Right lobe of liver (tissue), 6 donors: ENCODE results near the gene STK16. TPM values are rescaled to one million over a fixed set of nuclear protein-coding genes. Genes with fewer than 3 reads are reported as not detected.

Experiments
- ATAC-seq, 4 donors: fragments of 200-7000 bp; cut with Tn5 transposase; one replicate each; pipeline ENCODE4 v1.9.1; 2020; ENCODE audit warnings: mild to moderate bottlenecking in 4 of 4, moderate library complexity in 4 of 4
- DNase-seq, 3 donors: peaks; one replicate each; pipeline ENCODE4 v3.0.0-alpha.2; 2020
- H3K27ac ChIP-seq, 3 donors: fragments of 200-600 bp; one replicate each; pipeline ENCODE4 v1.8.0; 2022
- H3K27me3 ChIP-seq, 2 donors: fragments of 200-600 bp; one replicate each; pipeline ENCODE4 v1.8.0; 2022
- H3K36me3 ChIP-seq, 4 donors: fragments of 200-600 bp; sonication (generic) in 1 of 4; one replicate each; pipeline versions ENCODE4 v1.5.1 to v1.8.0; 2017 to 2022; ENCODE audit warnings: control low read depth in 1 of 4
- H3K4me1 ChIP-seq, 4 donors: fragments of 200-600 bp; sonication (generic) in 1 of 4; one replicate each; pipeline versions ENCODE4 v1.5.1 to v1.8.0; 2017 to 2022; ENCODE audit warnings: control low read depth in 1 of 4
- H3K4me3 ChIP-seq, 3 donors: fragments of 200-600 bp; one replicate each; pipeline ENCODE4 v1.8.0; 2022
- H3K9me3 ChIP-seq, 4 donors: fragments of 200-600 bp; sonication (generic) in 1 of 4; one replicate each; pipeline versions ENCODE4 v1.5.1 to v1.8.0; 2017 to 2022; ENCODE audit warnings: control low read depth in 1 of 4
- CTCF ChIP-seq, 4 donors: fragments of 200-600 bp in 3 of 4; fragments of 450-650 bp in 1 of 4; IDR thresholded peaks; one replicate each; pipeline versions ENCODE4 v1.5.1 to v1.8.0; 2016 to 2022; ENCODE audit warnings: antibody characterized with exemption in 4 of 4, mild to moderate bottlenecking in 2 of 4
- POLR2A ChIP-seq: fragments of 450-650 bp; IDR thresholded peaks from one replicate; pipeline ENCODE4 v1.6.1; 2017; ENCODE audit warnings: antibody characterized with exemption, mild to moderate bottlenecking
- WGBS: methylation state at CpG from one replicate; pipeline ENCODE4 v1.1.6; 2018; ENCODE audit warnings: low coverage, low lambda C conversion rate; ENCODE audit not compliant: insufficient coverage; ENCODE audit errors: missing lambda C conversion rate; 5-methylcytosine and 5-hydroxymethylcytosine counted together
- intact Hi-C, 2 donors: fragments of 100-400 bp; cut with DNase I; formaldehyde crosslinking; loops; one replicate each; pipeline versions ENCODE4 v1.11.2 to v1.14.1; 2022
- total RNA-seq, 6 experiments: library from RNA; depleted of rRNA in 2 of 6; stranded (reverse); fragments of >200 nt in 2 of 6; fragmentation: NEBNext Ultra II Directional in 3 of 6; extraction: Animal tissue kit (Norgen Biotek cat#: 25700) in 3 of 6; gene quantifications; one replicate each; pipeline versions ENCODE4 v1.1.0 to v1.2.4, GENCODE V29; 2016 to 2023
- donor health status: DM: no; HTN: yes; CAD: no.
- donor health status: DM: no; HTN: no; CAD: no.
- donor health status: DM: no; HTN: no; CAD: no.
- donor health status: DM: no; HTN: yes; CAD: no.
- donor health status: DM: no; HTN: yes; CAD: no.

The STK16 gene
- total RNA-seq, 6 experiments from 2014 or later: 17.7 to 28.1 (median 21.9) TPM

- Histone ChIP-seq H3K4me3 (no peak overlapping the region), H3K36me3 (no peaks in the 10 kb centered on the region), H3K4me1 (peaks cover 0 to 2% (median 0%) of the 10 kb centered on the region in 4 donors), H3K9me3 (no peaks in the 10 kb centered on the region), H3K27me3 (no peaks in the 10 kb centered on the region), H3K27ac (no peak overlapping the region)
- no peak for TF ChIP-seq POLR2A
- no peak for TF ChIP-seq CTCF (IDR thresholded peaks at IDR 0.05)
- DNase-seq (no peak), ATAC-seq (no peak)
- WGBS: 73% methylated on average over 6 of the region's 9 CpGs
- intact Hi-C loops: loop anchor here in 1 of 2 donors (10.0 kb wide), 2 partner anchors 68 to 268 kb away; partner anchors contain the start of genes ANKZF1 and ATG9A
Observed at GRCh38 chr2:219292616-219293015, 47.3 kb downstream of the STK16 start.

GRCh38 chr2:219293736-219294231 is 48.5 kb downstream of the STK16 start:
- DNase-seq (no peak), ATAC-seq (no peak)
- 70% methylated on average over 5 of the region's 5 CpGs for WGBS
- TF ChIP-seq CTCF (IDR thresholded peaks at IDR 0.05) (no peak), POLR2A (no peak)
- no peaks in the 10 kb centered on the region for H3K27me3 ChIP-seq
- no peaks in the 10 kb centered on the region for H3K36me3 ChIP-seq
- no peaks in the 10 kb centered on the region for H3K9me3 ChIP-seq
- no peak overlapping the region for H3K27ac ChIP-seq
- peaks cover 0 to 2% (median 0%) of the 10 kb centered on the region in 4 donors for H3K4me1 ChIP-seq
- intact Hi-C loops: loop anchor here in 1 of 2 donors (10.0 kb wide), 2 partner anchors 69 to 269 kb away; partner anchors contain the start of genes ANKZF1 and ATG9A
- no peak overlapping the region for H3K4me3 ChIP-seq

- Histone ChIP-seq H3K9me3 (no peaks in the 10 kb centered on the region), H3K36me3 (no peaks in the 10 kb centered on the region), H3K27me3 (no peaks in the 10 kb centered on the region), H3K27ac (peak overlapping the region in 2 of 3 donors; percentile 40 to 63), H3K4me3 (peak overlapping the region; percentile 56 to 59 (median 57)), H3K4me1 (peaks cover 0 to 2% (median 0%) of the 10 kb centered on the region in 4 donors)
- 11% methylated on average over 16 of the region's 67 CpGs for WGBS
- TF ChIP-seq POLR2A (peak; percentile 49), CTCF (IDR thresholded peaks at IDR 0.05) (peak; percentile 99 to 100 (median 99))
- intact Hi-C loops: loop anchor here in 1 of 2 donors (5.0 to 10.0 kb wide), 3 partner anchors 70 to 270 kb away; partner anchors contain the start of genes ANKZF1, ATG9A and NHEJ1
- DNase-seq: peak; percentile 92 to 93 (median 92)
- peak; percentile 96 to 98 (median 96) for ATAC-seq
Observed at GRCh38 chr2:219294356-219295351, 49.4 kb downstream of the STK16 start.

GRCh38 chr2:219296142-219296541 is 50.9 kb downstream of the STK16 start:
- WGBS: 87% methylated on average over 10 of the region's 14 CpGs
- DNase-seq: no peak
- Histone ChIP-seq H3K4me1 (peaks cover 0 to 2% (median 0%) of the 10 kb centered on the region in 4 donors), H3K9me3 (no peaks in the 10 kb centered on the region), H3K36me3 (no peaks in the 10 kb centered on the region), H3K27ac (no peak overlapping the region), H3K4me3 (no peak overlapping the region), H3K27me3 (no peaks in the 10 kb centered on the region)
- intact Hi-C loops: loop anchor here in 1 of 2 donors (5.0 to 10.0 kb wide), 3 partner anchors 71 to 271 kb away; partner anchors contain the start of genes ANKZF1, ATG9A and NHEJ1
- no peak for ATAC-seq
- TF ChIP-seq CTCF (IDR thresholded peaks at IDR 0.05): no peak
